Fibroblast of mammary gland (primary cell): ENCODE measurements around the gene APOB.

Experiments used
- DNase-seq: peaks from one replicate; pipeline ENCODE4 v3.0.0-alpha.2; 2010; ENCODE audit warnings: low read depth
- H3K4me3 ChIP-seq: 2 replicates; pipeline ENCODE4 v1.5.1; 2011; ENCODE audit warnings: low read depth, mild to moderate bottlenecking, low read length, moderate library complexity; ENCODE audit not compliant: control insufficient read depth
- CTCF ChIP-seq: conservative IDR thresholded peaks from 2 replicates; pipeline ENCODE4 v1.5.1; 2011; ENCODE audit warnings: low read depth, low read length, inconsistent platforms; ENCODE audit not compliant: control insufficient read depth, insufficient read depth

Gene APOB

GRCh38 chr2:20990442-20991430, 53.1 kb downstream of the APOB start:
- TF ChIP-seq CTCF: no peak
- H3K4me3 ChIP-seq: no peak overlapping the region
- DNase-seq: no peak

DNA sequence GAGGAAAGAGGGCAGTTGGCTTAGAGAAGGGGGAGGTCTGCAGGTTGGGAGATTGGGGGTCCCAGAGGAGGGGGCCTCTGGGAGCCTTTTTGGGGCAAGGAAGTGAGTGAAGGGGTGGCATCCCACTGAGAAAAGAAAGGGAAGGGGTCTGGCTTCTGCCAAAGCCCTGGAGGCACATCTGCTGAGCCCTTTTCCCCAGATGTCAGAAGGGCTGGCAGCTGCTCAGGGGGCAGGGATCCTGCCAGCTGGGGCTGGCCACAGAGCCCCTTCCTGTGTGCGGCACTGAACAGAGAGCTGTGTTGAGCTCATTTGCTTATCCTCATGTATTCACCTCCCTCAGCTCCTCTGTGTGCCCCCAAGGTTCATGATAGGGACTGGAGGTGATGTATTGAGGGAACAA, 54.5 kb downstream of the APOB start:
- no peak for TF ChIP-seq CTCF
- no peak for DNase-seq
- no peak overlapping the region for H3K4me3 ChIP-seq

DNA sequence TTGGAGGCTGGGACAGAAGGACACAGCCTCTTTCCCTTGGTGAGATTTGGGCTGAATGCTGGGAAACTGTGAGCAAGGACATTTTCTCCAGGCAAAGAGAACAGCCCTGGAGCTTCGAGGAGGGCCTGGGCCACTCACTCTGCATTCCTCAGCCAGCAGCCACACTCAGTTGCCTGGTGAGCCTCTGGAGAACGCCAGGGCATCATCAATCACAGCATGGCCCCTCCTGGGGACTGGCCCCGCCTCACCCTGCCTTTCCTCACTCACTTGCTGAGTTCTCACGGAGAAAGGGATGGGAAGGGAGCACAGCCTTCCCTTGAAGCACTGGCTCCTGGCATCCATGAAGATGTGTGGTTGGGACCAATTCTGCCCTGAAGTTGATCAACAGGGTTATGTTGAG, 55.0 kb downstream of the APOB start:
- no peak for TF ChIP-seq CTCF
- no peak for DNase-seq
- H3K4me3 ChIP-seq: no peak overlapping the region

DNA sequence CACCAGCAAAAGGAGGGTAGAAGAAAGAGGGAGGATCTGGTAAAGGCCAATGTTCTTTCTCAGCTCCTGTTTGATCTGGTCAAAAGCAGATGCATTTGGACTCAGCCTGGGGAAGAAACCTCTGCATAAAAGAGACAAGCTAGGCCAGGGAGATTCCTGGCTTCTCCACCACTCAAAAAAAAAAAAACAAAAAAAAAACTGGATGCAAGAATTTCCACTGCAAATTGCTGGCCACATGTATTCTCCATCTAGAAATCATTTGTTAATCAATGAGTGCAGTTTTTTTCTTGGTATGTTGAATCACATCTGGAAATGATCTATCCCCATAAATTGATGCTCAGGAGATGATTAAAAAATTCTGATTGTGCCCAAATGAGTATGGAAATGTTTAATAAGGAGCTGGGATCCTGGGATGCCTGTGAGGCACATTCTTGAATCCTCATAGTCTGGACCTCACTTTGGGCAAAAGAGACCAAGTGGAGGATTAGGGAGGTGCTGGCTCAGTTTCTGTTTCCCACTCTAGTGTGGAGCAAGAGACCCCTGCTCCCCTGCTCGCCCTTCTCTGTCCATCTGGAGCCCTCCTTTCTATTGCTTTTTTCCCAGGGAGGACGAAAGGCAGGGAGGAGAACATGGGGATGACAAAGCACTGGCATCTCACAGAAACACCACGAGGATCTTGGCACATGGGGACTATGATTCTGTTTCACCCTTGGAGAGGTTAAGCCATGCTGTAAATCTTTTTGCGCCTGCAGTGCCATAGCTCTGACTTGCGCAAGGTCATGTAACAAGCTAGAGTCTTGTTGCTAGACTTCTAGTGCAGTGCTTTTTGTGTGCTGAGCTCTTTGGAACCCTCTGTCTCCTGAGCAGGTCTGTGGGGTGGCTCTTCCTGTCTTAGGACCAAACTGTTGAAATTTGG, 57.6 kb downstream of the APOB start:
- no peak overlapping the region for H3K4me3 ChIP-seq
- DNase-seq: no peak
- no peak for TF ChIP-seq CTCF

DNA sequence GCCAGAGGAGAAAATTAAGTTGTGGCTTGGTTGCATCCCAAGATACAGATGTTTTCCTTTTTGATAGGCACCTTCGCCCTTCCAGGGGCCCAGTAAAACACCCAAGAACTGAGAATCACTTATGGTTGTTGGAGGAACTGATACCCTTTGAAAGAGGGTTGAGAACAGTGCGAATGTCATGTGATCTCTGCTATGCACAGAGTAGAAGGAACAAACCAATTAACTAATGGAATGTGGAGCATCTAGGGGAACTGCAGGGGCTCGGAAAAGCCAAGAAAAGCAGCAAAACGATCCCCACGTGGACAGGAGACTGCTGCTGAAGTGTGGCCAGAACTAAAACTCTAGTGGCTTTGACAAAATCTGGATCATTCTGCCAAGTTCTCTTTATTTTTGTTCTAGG, 58.8 kb downstream of the APOB start:
- no peak for TF ChIP-seq CTCF
- no peak overlapping the region for H3K4me3 ChIP-seq
- no peak for DNase-seq

DNA sequence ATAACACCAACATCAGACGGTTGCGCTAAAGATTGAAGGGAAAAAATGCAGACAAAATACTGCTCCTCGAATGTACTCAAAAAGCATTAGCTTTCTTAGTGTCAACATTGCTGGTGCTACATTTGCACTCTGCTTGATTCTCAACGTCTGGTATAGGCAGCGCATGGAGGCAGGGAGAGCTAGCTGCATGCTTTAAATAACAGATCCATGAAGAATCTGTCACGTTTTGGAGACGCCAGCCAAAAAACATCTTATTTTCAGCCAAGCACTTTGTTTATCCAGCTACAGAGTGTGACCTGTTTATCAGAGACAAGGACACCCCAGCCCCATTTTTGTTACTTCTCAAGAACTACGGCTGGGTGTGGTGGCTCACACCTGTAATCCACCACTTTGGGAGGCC, 59.5 kb downstream of the APOB start:
- no peak for DNase-seq

More for the DNA sequence above, 59.5 kb downstream of the APOB start:
- no peak overlapping the region for H3K4me3 ChIP-seq
- no peak for TF ChIP-seq CTCF
